Ishikawa (cell line): ENCODE measurements around the gene DAB1.

Source experiments
- CEBPB ChIP-seq: IDR thresholded peaks from 2 replicates; pipeline ENCODE4 v1.6.1; 2012
- CREB1 ChIP-seq: IDR thresholded peaks from 2 replicates; pipeline ENCODE4 v1.6.1; 2012; ENCODE audit warnings: low read depth
- EP300 ChIP-seq: IDR thresholded peaks from 2 replicates; pipeline ENCODE4 v1.6.1; 2012; ENCODE audit warnings: borderline replicate concordance
- MAX ChIP-seq: IDR thresholded peaks from 2 replicates; pipeline ENCODE4 v1.6.1; 2012
- NFIC ChIP-seq: IDR thresholded peaks from 2 replicates; pipeline ENCODE4 v1.6.1; 2012
- RAD21 ChIP-seq: IDR thresholded peaks from 2 replicates; pipeline ENCODE4 v1.6.1; 2012; ENCODE audit warnings: low read depth
- YY1 ChIP-seq: IDR thresholded peaks from 2 replicates; pipeline ENCODE4 v1.6.1; 2012; ENCODE audit warnings: low read depth

GRCh38 chr1:57026624-57027354 is 397.1 kb downstream of the DAB1 start:
- TF ChIP-seq MAX (no peak), YY1 (no peak), EP300 (no peak), RAD21 (no peak), CEBPB (no peak), CREB1 (no peak), NFIC (no peak)
